SK-N-SH treated with all-trans-retinoic acid at 6 μM for 48 hours (cell line): ENCODE results near the gene FAM124A.

ENCODE experiments used
- ATAC-seq: fragments of 200-7000 bp; cut with Tn5 transposase; 3 replicates; pipeline ENCODE4 v1.9.1; 2020; ENCODE audit warnings: mild to moderate bottlenecking, moderate library complexity
- BACH2 ChIP-seq: fragments of 250-450 bp; sonication (Bioruptor Pico); IDR thresholded peaks from 2 replicates; pipeline ENCODE4 v1.9.0; 2021; ENCODE audit warnings: mild to moderate bottlenecking, borderline replicate concordance
- CSDC2 ChIP-seq: fragments of 250-450 bp; sonication (Bioruptor Pico); IDR thresholded peaks from 2 replicates; pipeline ENCODE4 v1.5.0; 2020; ENCODE audit warnings: mild to moderate bottlenecking, moderate library complexity
- ESRRG ChIP-seq: fragments of 250-450 bp; sonication (Bioruptor Pico); IDR thresholded peaks from 2 replicates; pipeline ENCODE4 v1.6.1; 2021; ENCODE audit warnings: mild to moderate bottlenecking
- GLIS3 ChIP-seq: fragments of 250-450 bp; sonication (Bioruptor Pico); IDR thresholded peaks from 2 replicates; pipeline ENCODE4 v1.5.0; 2020; ENCODE audit warnings: mild to moderate bottlenecking, moderate library complexity
- ISL1 ChIP-seq: fragments of 250-450 bp; sonication (Bioruptor Pico); IDR thresholded peaks from 2 replicates; pipeline ENCODE4 v2.1.2; 2022; ENCODE audit warnings: mild to moderate bottlenecking, moderate library complexity
- OSR1 ChIP-seq: fragments of 250-450 bp; sonication (Bioruptor Pico); IDR thresholded peaks from 2 replicates; pipeline ENCODE4 v1.8.0; 2022; ENCODE audit warnings: moderate library complexity, mild to moderate bottlenecking, inconsistent platforms
- RARB ChIP-seq: fragments of 250-450 bp; sonication (Bioruptor Pico); IDR thresholded peaks from 2 replicates; pipeline ENCODE4 v1.8.0; 2021; ENCODE audit warnings: mild to moderate bottlenecking, moderate library complexity
- SNAI2 ChIP-seq: fragments of 250-450 bp; sonication (Bioruptor Pico); IDR thresholded peaks from 2 replicates; pipeline ENCODE4 v1.5.0; 2020; ENCODE audit warnings: mild to moderate bottlenecking, moderate library complexity
- TCF4 ChIP-seq: fragments of 250-450 bp; sonication (Bioruptor Pico); IDR thresholded peaks from 2 replicates; pipeline ENCODE4 v1.8.0; 2021; ENCODE audit warnings: mild to moderate bottlenecking, moderate library complexity, borderline replicate concordance
- TOX ChIP-seq: fragments of 250-450 bp; sonication (Bioruptor Pico); IDR thresholded peaks from 2 replicates; pipeline ENCODE4 v1.8.0; 2021; ENCODE audit warnings: mild to moderate bottlenecking, moderate library complexity, borderline replicate concordance
- ZC3H10 ChIP-seq: fragments of 250-450 bp; sonication (Bioruptor Pico); IDR thresholded peaks from 2 replicates; pipeline ENCODE4 v1.5.1; 2021; ENCODE audit warnings: mild to moderate bottlenecking, moderate library complexity
- ZFP3 ChIP-seq: fragments of 250-450 bp; sonication (Bioruptor Pico); IDR thresholded peaks from 2 replicates; pipeline ENCODE4 v1.5.0; 2020; ENCODE audit warnings: mild to moderate bottlenecking, moderate library complexity
- ZFP30 ChIP-seq: fragments of 450-650 bp; formaldehyde crosslinking; IDR thresholded peaks from 2 replicates; pipeline ENCODE4 v1.5.0; 2022; ENCODE audit warnings: mild to moderate bottlenecking, moderate library complexity
- ZNF565 ChIP-seq: fragments of 450-650 bp; formaldehyde crosslinking; conservative IDR thresholded peaks from 2 replicates; pipeline ENCODE4 v1.5.0; 2020; ENCODE audit warnings: low read depth, mild to moderate bottlenecking, moderate library complexity
- ZNF70 ChIP-seq: fragments of 450-650 bp; formaldehyde crosslinking; IDR thresholded peaks from 2 replicates; pipeline ENCODE4 v1.5.0; 2020; ENCODE audit warnings: mild to moderate bottlenecking, moderate library complexity
- ZNF8 ChIP-seq: fragments of 450-650 bp; formaldehyde crosslinking; IDR thresholded peaks from 2 replicates; pipeline ENCODE4 v1.5.0; 2020; ENCODE audit warnings: mild to moderate bottlenecking, moderate library complexity
- TF ChIP-seq, protein P1 (sequence below): fragments of 250-450 bp; sonication (Bioruptor Pico); IDR thresholded peaks from 2 replicates; pipeline ENCODE4 v1.8.0; 2020; ENCODE audit warnings: mild to moderate bottlenecking, moderate library complexity, borderline replicate concordance
- TF ChIP-seq, protein P2 (sequence below): fragments of 250-450 bp; sonication (Bioruptor Pico); IDR thresholded peaks from 2 replicates; pipeline ENCODE4 v1.5.1; 2020; ENCODE audit warnings: low read depth, mild to moderate bottlenecking, moderate library complexity
- TF ChIP-seq, protein P3 (sequence below): fragments of 250-450 bp; sonication (Bioruptor Pico); IDR thresholded peaks from 2 replicates; pipeline ENCODE4 v1.5.1; 2021; ENCODE audit warnings: mild to moderate bottlenecking, moderate library complexity

The FAM124A gene

DNA sequence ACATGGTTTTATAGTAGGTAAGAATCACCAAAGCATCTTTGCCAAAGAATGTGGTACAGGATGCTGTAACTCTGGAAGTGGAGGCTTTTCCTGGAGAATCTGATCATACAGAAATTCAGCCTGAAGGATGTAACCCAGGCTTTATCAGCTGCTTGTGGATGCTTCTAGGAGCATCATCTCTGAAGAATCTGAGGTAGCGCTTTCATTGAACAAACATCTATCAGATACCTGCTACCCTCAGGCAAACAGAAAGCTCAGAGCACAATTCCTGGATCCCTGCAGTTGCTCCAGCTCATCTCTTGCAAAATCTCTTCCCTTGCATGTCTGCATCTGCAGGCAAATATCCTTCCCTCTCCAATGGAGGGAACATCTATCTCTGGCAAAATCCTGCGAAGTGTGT is 9.3 kb downstream of the FAM124A start (continued):
- TF ChIP-seq, protein P1, sequence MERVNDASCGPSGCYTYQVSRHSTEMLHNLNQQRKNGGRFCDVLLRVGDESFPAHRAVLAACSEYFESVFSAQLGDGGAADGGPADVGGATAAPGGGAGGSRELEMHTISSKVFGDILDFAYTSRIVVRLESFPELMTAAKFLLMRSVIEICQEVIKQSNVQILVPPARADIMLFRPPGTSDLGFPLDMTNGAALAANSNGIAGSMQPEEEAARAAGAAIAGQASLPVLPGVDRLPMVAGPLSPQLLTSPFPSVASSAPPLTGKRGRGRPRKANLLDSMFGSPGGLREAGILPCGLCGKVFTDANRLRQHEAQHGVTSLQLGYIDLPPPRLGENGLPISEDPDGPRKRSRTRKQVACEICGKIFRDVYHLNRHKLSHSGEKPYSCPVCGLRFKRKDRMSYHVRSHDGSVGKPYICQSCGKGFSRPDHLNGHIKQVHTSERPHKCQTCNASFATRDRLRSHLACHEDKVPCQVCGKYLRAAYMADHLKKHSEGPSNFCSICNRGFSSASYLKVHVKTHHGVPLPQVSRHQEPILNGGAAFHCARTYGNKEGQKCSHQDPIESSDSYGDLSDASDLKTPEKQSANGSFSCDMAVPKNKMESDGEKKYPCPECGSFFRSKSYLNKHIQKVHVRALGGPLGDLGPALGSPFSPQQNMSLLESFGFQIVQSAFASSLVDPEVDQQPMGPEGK = no peak
- TF ChIP-seq ZNF8 (CRISPR knock-in tag) (no peak), ZC3H10 (CRISPR knock-in tag) (no peak), ZNF565 (CRISPR knock-in tag) (no peak), RARB (no peak), ZFP30 (CRISPR knock-in tag) (no peak), OSR1 (CRISPR knock-in tag) (no peak), TCF4 (no peak), SNAI2 (no peak), ZNF70 (CRISPR knock-in tag) (no peak), ISL1 (CRISPR knock-in tag) (no peak), ESRRG (CRISPR knock-in tag) (no peak), TOX (CRISPR knock-in tag) (no peak)
- TF ChIP-seq, protein P2, sequence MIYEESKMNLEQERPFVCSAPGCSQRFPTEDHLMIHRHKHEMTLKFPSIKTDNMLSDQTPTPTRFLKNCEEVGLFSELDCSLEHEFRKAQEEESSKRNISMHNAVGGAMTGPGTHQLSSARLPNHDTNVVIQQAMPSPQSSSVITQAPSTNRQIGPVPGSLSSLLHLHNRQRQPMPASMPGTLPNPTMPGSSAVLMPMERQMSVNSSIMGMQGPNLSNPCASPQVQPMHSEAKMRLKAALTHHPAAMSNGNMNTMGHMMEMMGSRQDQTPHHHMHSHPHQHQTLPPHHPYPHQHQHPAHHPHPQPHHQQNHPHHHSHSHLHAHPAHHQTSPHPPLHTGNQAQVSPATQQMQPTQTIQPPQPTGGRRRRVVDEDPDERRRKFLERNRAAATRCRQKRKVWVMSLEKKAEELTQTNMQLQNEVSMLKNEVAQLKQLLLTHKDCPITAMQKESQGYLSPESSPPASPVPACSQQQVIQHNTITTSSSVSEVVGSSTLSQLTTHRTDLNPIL (CRISPR knock-in tag) = no peak

DNA sequence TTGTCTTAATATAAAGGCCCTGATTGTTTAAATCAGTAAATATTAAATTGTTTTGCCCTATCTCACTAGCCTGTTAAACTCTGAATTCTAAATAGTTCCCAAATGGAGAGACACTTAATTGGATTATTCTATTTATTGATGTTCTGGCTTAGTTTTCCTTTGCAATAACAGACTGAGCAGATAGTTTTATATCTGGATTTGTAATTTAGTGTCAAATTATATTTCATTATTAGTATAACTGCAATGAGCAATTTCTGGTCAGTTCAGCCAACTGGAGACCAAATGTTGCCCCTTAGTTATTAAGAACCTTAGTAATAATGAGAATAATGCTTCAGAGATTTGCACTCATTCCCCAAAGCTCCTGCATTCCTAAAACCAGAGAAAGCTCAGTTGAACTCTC is 10.1 kb downstream of the FAM124A start:
- no peak for ATAC-seq
- TF ChIP-seq TCF4 (0 out of 2 replicates have a peak, but pooled peaks have one; percentile 55), TOX (CRISPR knock-in tag) (no peak), ISL1 (CRISPR knock-in tag) (peak; percentile 28; the same call in 1 of the 2 replicates)
- TF ChIP-seq, protein P3, sequence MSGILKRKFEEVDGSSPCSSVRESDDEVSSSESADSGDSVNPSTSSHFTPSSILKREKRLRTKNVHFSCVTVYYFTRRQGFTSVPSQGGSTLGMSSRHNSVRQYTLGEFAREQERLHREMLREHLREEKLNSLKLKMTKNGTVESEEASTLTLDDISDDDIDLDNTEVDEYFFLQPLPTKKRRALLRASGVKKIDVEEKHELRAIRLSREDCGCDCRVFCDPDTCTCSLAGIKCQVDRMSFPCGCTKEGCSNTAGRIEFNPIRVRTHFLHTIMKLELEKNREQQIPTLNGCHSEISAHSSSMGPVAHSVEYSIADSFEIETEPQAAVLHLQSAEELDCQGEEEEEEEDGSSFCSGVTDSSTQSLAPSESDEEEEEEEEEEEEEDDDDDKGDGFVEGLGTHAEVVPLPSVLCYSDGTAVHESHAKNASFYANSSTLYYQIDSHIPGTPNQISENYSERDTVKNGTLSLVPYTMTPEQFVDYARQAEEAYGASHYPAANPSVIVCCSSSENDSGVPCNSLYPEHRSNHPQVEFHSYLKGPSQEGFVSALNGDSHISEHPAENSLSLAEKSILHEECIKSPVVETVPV (CRISPR knock-in tag) = no peak

DNA sequence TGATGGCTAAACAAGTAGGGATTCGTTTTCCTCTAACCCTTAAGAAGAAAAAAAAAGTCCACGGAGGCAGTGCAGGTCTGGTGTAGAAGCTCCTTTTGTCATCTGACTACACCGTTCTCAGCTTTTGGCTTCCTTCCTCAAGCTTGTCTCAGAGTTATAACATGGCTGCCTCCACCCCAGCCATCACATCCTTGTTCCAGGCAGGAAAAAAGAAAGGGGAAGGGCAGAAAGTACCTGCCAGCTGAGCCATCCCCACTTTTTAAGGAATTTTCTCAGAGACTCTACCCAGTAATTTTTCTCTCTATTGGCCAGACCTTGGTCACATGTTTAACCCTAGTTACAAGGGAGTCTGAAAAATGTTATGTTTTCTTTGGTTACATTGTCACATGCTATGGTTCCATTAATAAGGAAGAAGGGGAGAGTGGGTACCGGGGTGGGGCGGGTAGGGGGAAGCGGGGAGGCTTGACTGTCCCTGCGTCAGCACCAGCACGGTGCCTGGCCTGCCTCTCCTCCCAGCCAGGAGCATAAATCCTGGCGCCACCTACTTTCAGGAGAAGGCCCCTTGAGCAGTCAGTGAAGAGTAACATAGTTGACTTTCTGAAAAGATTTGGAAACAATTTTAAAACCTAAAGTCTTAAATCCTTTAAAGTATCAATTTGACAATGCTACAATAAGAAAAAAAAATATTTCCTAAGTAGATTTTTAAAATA is 11.1 kb downstream of the FAM124A start:
- no peak for TF ChIP-seq SNAI2
- no peak for TF ChIP-seq BACH2
- TF ChIP-seq CSDC2 = no peak
- no peak for TF ChIP-seq ZC3H10 (CRISPR knock-in tag)
- TF ChIP-seq, protein P2 (CRISPR knock-in tag) = no peak
- TF ChIP-seq, protein P1 = no peak
- TF ChIP-seq ISL1 (CRISPR knock-in tag) = no peak
- no peak for TF ChIP-seq ZFP3 (CRISPR knock-in tag)
- no peak for TF ChIP-seq TCF4
- ATAC-seq = no peak

DNA sequence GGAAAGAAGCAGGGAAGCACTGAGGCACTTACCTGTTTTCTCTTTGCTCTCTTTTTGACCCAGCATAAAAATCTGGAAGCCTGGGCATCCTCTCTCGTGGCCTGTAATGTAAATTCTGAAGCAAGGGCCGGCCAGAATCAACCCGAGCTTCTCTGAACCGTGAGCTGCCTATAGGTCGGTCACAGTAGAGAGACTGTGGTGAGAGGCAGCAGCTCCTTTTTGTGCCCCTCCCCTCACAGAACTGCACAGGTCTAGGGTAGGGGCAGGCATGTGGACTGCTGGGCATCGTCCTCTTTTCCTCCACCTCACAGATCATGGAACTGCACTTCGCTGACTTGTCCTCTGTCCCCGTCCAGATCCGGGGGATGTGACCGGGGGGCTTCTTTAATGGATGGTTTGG is 12.5 kb downstream of the FAM124A start:
- no peak for ATAC-seq
- TF ChIP-seq SNAI2 (no peak), ZFP30 (CRISPR knock-in tag) (no peak), ZNF70 (CRISPR knock-in tag) (no peak), ESRRG (CRISPR knock-in tag) (no peak), ZFP3 (CRISPR knock-in tag) (no peak), BACH2 (no peak), GLIS3 (CRISPR knock-in tag) (no peak)
- TF ChIP-seq, protein P2 (CRISPR knock-in tag) = no peak
- TF ChIP-seq, protein P1 = no peak
